Common myeloid progenitor, CD34-positive (primary cell): ENCODE data around the gene MTHFSD. TPM values are rescaled to one million over a fixed set of nuclear protein-coding genes. Genes with fewer than 3 reads are reported as not detected.

Source experiments
- CTCF ChIA-PET: fragments of 350-600 bp; sonication (Branson Sonifier 250); formaldehyde crosslinking; loops from one replicate; lab custom pipeline; 2021; ENCODE audit warnings: antibody characterized with exemption; lab: Charles Lee
- POLR2A ChIA-PET: fragments of 350-600 bp; sonication (Branson Sonifier 250); formaldehyde crosslinking; loops from one replicate; lab custom pipeline; 2021; ENCODE audit warnings: antibody characterized with exemption; lab: Charles Lee
- DNase-seq, 3 donors: peaks; one replicate each; pipeline versions ENCODE4 v3.0.0 to v3.0.0-alpha.2; 2013
- H3K27ac ChIP-seq, 2 experiments: 1 replicate in 1 of 2; 2 replicates in 1 of 2; pipeline ENCODE4 v1.7.0; 2013; ENCODE audit warnings: inconsistent platforms in 2 of 2, low read length in 2 of 2, mild to moderate bottlenecking in 2 of 2, low read depth in 1 of 2, moderate library complexity in 1 of 2; ENCODE audit not compliant: severe bottlenecking in 2 of 2, insufficient read depth in 1 of 2, poor library complexity in 1 of 2
- H3K27me3 ChIP-seq, 5 experiments: replicated peaks in 2 of 5; 1 replicate in 3 of 5; 2 replicates in 2 of 5; pipeline versions ENCODE4 v1.6.1 to v1.7.0; 2013; ENCODE audit warnings: low read length in 4 of 5, mild to moderate bottlenecking in 2 of 5, moderate library complexity in 2 of 5, inconsistent platforms in 1 of 5; ENCODE audit not compliant: insufficient read depth in 5 of 5, control insufficient read depth in 4 of 5
- H3K36me3 ChIP-seq, 4 experiments: 1 replicate in 2 of 4; 2 replicates in 2 of 4; pipeline versions ENCODE4 v1.6.1 to v1.7.0; 2013; ENCODE audit warnings: low read length in 3 of 4, control low read depth in 1 of 4, mild to moderate bottlenecking in 1 of 4; ENCODE audit not compliant: control insufficient read depth in 4 of 4, insufficient read depth in 4 of 4
- H3K4me1 ChIP-seq, 4 experiments: 1 replicate in 3 of 4; 2 replicates in 1 of 4; pipeline versions ENCODE4 v1.6.1 to v1.7.1; 2013; ENCODE audit warnings: low read length in 3 of 4, mild to moderate bottlenecking in 3 of 4, control low read depth in 1 of 4, inconsistent platforms in 1 of 4, moderate library complexity in 1 of 4; ENCODE audit not compliant: control insufficient read depth in 4 of 4, insufficient read depth in 4 of 4; ENCODE audit errors: control extremely low read depth in 1 of 4
- H3K4me3 ChIP-seq, 7 experiments: 1 replicate in 4 of 7; 2 replicates in 3 of 7; pipeline versions ENCODE4 v1.5.1 to v1.7.0; 2013; ENCODE audit warnings: mild to moderate bottlenecking in 7 of 7, low read length in 6 of 7, moderate library complexity in 6 of 7, inconsistent platforms in 2 of 7, low read depth in 2 of 7, control low read depth in 1 of 7; ENCODE audit not compliant: insufficient read depth in 4 of 7, control insufficient read depth in 1 of 7; ENCODE audit errors: extremely low read depth in 1 of 7
- H3K9me3 ChIP-seq, 5 experiments: 1 replicate in 4 of 5; 2 replicates in 1 of 5; pipeline versions ENCODE4 v1.6.1 to v1.7.1; 2013; ENCODE audit warnings: low read length in 4 of 5, mild to moderate bottlenecking in 2 of 5, inconsistent platforms in 1 of 5, low read depth in 1 of 5, moderate library complexity in 1 of 5; ENCODE audit not compliant: control insufficient read depth in 4 of 5, insufficient read depth in 2 of 5; ENCODE audit errors: control extremely low read depth in 1 of 5
- WGBS: methylation state at CpG from one replicate; pipeline ENCODE4 v1.1.5; 2013; ENCODE audit not compliant: insufficient coverage; 5-methylcytosine and 5-hydroxymethylcytosine counted together
- polyA plus RNA-seq: library from polyadenylated mRNA; unstranded; fragments of 120-200 nt; gene quantifications from one replicate; pipeline ENCODE4 v1.2.1, GENCODE V29; 2013

Gene MTHFSD, protein sequence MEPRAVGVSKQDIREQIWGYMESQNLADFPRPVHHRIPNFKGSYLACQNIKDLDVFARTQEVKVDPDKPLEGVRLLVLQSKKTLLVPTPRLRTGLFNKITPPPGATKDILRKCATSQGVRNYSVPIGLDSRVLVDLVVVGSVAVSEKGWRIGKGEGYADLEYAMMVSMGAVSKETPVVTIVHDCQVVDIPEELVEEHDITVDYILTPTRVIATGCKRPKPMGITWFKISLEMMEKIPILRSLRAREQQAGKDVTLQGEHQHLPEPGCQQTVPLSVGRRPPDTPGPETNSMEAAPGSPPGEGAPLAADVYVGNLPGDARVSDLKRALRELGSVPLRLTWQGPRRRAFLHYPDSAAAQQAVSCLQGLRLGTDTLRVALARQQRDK
- polyA plus RNA-seq, result 15.2 TPM

DNA sequence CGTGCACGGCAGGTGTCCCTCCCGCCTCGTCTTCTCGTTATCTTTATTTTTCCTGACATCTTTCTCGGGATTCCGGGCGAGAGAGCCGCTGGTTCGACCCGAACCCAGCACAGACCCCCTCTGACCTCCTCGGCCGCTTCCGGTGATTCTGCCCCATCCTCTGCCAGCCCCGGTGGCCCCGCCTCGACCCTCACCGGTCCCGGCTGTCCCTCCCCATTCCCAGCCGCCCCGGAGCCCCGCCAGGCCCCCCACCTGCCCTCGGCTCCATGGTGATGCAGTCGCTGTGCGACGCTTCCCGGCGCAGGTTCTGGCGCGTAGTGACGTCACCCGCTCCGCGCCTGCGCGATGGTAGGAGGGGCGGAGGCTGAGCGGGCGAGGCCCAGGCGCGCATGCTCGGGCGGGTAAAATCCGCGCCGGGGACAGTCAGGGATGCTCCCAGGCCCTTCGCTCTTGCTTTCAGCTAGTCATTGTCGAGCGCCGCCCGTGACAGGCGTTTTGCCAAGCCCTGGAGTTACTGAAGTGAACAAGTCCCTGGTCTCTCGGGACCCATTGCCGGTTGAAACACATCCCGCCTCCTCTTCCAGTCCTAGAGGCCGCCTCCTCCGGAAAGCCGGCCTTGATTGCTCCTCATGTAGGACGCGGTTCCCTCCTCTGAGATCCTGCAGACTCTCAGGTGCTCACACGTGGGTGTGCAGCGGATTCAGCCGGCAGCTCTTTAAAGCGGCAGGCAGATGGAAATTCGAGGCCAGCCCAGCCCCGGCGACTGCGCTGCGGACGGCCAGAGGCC, at the start of gene MTHFSD:
Gene MTHFSD, minus strand, starts transcription at position 319 of the 787 bp plus-strand sequence. Its CDS starts 51 bp downstream, at position 268.
- Histone ChIP-seq H3K27me3 (peaks cover 0 to 18% (median 9%) of the 10 kb centered on the region in 5 experiments), H3K36me3 (peaks cover 0 to 18% (median 13%) of the 10 kb centered on the region in 4 experiments), H3K4me3 (peak within 1 kb of the TSS; percentile 85 to 99 (median 95)), H3K27ac (peak within 1 kb of the TSS; percentile 88 to 95), H3K9me3 (no peaks in the 10 kb centered on the region), H3K4me1 (peaks cover 3 to 16% (median 13%) of the 10 kb centered on the region in 4 experiments)
- CTCF ChIA-PET, result no interaction called here
- POLR2A ChIA-PET, result interaction anchor here (0.7 kb wide), 1 partner anchor 510 kb away, joined by 3 read pairs; no protein-coding TSS in a partner anchor
- WGBS, result 6% methylated on average over 61 of the region's 70 CpGs
- peak; percentile 90 to 93 (median 91) for DNase-seq

DNA sequence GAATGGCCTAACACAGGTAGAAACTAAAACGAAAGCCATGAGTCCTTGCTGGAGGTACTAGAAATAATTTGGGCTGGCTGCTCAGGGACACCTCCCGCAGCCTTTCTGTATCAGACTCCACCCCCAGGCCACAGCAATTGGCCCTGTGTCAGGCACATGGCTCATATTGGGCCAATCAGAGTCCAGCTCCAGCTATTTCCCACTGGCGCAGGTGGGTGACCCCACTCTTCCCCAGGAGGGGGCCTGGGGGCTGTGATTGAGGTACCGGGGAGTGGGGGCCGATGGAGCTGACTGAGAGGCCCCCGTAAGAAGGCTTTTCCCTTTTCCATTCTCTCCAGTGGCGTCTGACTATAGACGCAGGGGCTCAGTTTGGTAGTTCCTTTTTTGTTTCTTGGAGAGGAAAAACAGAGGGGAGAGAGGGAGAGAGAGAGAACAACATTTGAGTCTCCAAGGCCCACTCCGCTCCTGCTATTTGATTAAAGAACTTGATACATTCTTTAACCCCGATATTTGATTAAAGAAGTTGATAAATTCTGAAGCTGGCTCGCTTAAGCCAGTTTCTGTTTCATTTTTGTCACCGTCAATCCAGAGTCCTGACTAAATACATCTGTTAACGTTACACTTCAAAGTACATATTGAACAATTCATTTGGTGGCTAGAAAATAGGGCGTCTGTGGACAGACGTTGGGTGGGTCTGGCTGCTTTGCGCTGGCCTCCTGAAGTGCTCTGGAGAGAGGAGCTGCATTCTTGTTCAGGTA, 49.6 kb upstream of the MTHFSD start:
- Histone ChIP-seq H3K36me3 (no peaks in the 10 kb centered on the region), H3K4me1 (peaks cover 0 to 7% (median 2%) of the 10 kb centered on the region in 4 experiments), H3K4me3 (peak overlapping the region in 5 of 7 experiments; percentile 63 to 84 (median 76)), H3K9me3 (peaks cover 0 to 1% (median 0%) of the 10 kb centered on the region in 5 experiments), H3K27ac (peak overlapping the region in 1 of 2 experiments; percentile 71), H3K27me3 (peaks cover 0 to 5% (median 0%) of the 10 kb centered on the region in 5 experiments)
- ChIA-PET CTCF (interaction anchor here (1.3 to 1.7 kb wide), 2 partner anchors 11 to 136 kb away, joined by 3 read pairs; no protein-coding TSS in a partner anchor), POLR2A (no interaction called here)
- 20% methylated on average over 12 of the region's 16 CpGs for WGBS
- DNase-seq, result peak; percentile 40 to 61 (median 41)

DNA sequence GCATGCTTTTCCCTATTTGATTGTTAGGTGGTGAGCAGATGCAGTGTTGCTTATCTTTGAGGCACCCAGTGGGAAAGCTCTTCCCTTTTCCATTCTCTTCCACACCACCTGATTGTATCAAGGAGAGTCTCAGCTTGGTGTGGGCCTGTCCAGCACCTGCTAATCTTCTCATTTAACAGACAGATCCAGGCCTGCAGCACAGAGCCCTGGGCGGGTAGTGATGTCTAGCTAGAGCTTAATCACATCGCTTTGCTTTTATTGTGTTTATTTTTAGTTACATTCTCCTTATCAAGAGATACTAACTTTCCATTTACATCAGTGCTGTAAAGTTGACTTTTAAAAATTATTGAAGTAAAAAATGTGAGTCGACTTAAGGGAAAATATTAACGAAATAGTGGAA, 47.5 kb upstream of the MTHFSD start:
- Histone ChIP-seq H3K9me3 (peaks cover 0 to 1% (median 0%) of the 10 kb centered on the region in 5 experiments), H3K27me3 (peaks cover 0 to 8% (median 3%) of the 10 kb centered on the region in 5 experiments), H3K36me3 (no peaks in the 10 kb centered on the region), H3K4me1 (peaks cover 0 to 19% (median 5%) of the 10 kb centered on the region in 4 experiments), H3K4me3 (no peak overlapping the region), H3K27ac (no peak overlapping the region)
- no peak for DNase-seq
- whole genome bisulfite sequencing, result 100% methylated on average over 2 of the region's 4 CpGs
- POLR2A ChIA-PET, result no interaction called here
- CTCF ChIA-PET, result no interaction called here

DNA sequence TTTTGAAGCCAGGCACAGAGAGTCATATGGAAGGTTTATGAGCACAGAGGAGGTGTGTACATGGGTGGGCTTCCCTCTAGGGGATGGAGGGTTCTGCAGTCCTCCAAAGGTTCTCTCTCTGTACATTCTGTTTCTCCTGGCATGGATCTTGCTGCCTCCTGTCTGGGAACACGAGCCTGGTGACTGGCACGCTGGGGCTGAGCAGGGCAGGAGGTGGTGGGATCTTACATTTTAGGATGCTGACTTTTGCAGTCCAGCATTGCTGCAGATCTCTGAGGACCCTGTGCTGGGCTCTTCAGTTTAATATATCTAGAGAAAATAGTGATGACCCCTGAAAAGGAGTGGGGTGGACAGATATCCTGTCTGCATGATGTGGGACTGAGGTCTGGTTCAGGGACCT, 46.3 kb upstream of the MTHFSD start:
- Histone ChIP-seq H3K4me3 (no peak overlapping the region), H3K9me3 (no peaks in the 10 kb centered on the region), H3K4me1 (peaks cover 0 to 19% (median 5%) of the 10 kb centered on the region in 4 experiments), H3K36me3 (no peaks in the 10 kb centered on the region), H3K27ac (no peak overlapping the region), H3K27me3 (peaks cover 0 to 9% (median 3%) of the 10 kb centered on the region in 5 experiments)
- ChIA-PET POLR2A (no interaction called here), CTCF (no interaction called here)
- no peak for DNase-seq
- WGBS, result 86% methylated on average over 1 of the region's 2 CpGs

DNA sequence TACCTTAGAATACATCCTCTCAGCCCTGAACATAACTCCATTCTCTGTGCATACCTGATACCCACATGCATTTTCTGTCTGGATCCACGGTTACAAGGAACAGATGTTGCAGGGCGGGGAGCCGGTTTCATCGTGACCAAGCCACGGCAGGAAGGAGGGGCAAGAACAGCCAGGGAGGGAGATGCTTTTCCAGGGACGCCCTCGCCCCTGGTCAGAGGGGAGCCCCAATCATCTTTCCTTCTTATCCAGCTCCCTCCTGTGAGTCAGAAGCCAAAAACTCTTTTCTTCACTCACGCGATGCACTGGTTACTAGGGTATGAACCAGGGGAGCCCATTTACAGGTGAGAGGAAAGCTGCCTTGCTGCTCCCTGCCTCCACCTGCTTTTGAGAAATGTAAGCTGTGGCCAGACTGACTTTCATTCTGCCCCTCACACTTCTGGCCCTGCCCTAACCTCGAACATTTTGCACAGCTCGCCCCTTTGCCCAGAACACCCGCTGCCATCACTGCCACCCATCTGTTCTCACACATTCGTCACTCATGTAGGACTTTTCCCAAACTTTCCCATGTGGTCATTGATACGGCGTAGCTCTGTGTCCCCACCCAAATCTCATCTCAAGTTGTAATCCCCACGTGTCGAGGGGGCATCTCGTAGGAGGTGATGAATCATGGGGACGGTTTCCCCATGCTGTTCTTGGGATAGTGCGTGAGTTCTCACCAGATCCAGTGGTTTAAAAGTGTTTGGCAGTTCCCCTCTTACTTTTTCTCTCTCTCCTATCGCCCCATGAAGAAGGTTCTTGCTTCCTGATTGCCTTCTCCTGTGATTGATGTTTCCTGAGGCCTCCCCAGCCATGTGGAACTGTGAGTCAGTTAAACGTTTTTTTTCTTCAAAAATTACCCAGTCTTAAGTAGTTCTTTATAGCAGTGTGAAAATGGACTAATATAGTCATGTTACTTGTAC, 43.9 kb upstream of the MTHFSD start:
- ChIA-PET CTCF (interaction anchor here (1.2 kb wide), 1 partner anchor 34 kb away, joined by 3 read pairs; no protein-coding TSS in a partner anchor), POLR2A (no interaction called here)
- no peak overlapping the region for H3K4me3 ChIP-seq
- no peaks in the 10 kb centered on the region for H3K9me3 ChIP-seq
- H3K27me3 ChIP-seq, result peaks cover under 1 to 27% (median 7%) of the 10 kb centered on the region in 5 experiments
- no peaks in the 10 kb centered on the region for H3K36me3 ChIP-seq
- H3K4me1 ChIP-seq, result peaks cover 0 to 15% (median 4%) of the 10 kb centered on the region in 4 experiments
- 36% methylated on average over 14 of the region's 22 CpGs for WGBS
- H3K27ac ChIP-seq, result no peak overlapping the region
- DNase-seq, result peak; percentile 22 to 79 (median 58)
